ENCODE results near the gene SRD5A3. TPM values are rescaled to one million over a fixed set of nuclear protein-coding genes. Genes with fewer than 3 reads are reported as not detected.
A peak's percentile ranks its signal among the peaks of the same experiment; 100 is the strongest.

SRD5A3 gene
- total and polyA plus RNA-seq, 9 of the 15 experiments (the other 6 are each of a cell fraction or from before 2014, with no cell fraction given) = 2.5 to 37.0 (median 13.3) TPM

- POLR2A ChIA-PET = no interaction called here
- FAIRE-seq (peak; percentile 46), DNase-seq (ENCODE audit: extremely low read depth in 1 of 4, low spot score in 3 of 4) (no peak), ATAC-seq (no peak)
- no peak overlapping the region for H2AFZ ChIP-seq (ENCODE audit: low read depth, low read length)
- peaks cover 3% of the 10 kb centered on the region; the same call in 1 of the 3 replicates for H3K36me3 ChIP-seq (ENCODE audit: control insufficient read depth, insufficient read depth, low read length)
- no peak overlapping the region for H3K4me3 ChIP-seq
- no TSS peak for BruUV-seq (replicated peaks)
- H3K79me2 ChIP-seq (ENCODE audit: control insufficient read depth, insufficient read depth, low read length) = no peaks in the 10 kb centered on the region
- intact Hi-C loops (cut with micrococcal nuclease) = no loop called here
- no peaks in the 10 kb centered on the region for H3K9me1 ChIP-seq (ENCODE audit: control insufficient read depth, insufficient read depth, low read length)
- peaks cover 4 to 9% of the 10 kb centered on the region in 2 experiments; a peak in 3 of 5 replicates for H3K4me1 ChIP-seq (replicated peaks in 1 of 2; ENCODE audit: control insufficient read depth in 2 of 2, insufficient read depth in 2 of 2, low read length in 2 of 2)
- no peak overlapping the region for H3K4me2 ChIP-seq (ENCODE audit: insufficient read depth, low read length)
- no peaks in the 10 kb centered on the region for H3K9me3 ChIP-seq (replicated peaks; ENCODE audit: control insufficient read depth, insufficient read depth, low read depth, low read length)
- TF ChIP-seq SMAD3 (CRISPR knock-in tag; conservative IDR thresholded peaks at IDR 0.05) (no peak), RFX1 (IDR thresholded peaks at IDR 0.05) (no peak), PBX2 (CRISPR knock-in tag; IDR thresholded peaks at IDR 0.05; ENCODE audit: low read depth) (no peak), PBX2 (tag; conservative IDR thresholded peaks at IDR 0.05; ENCODE audit: low read depth) (no peak), MYC (IDR thresholded peaks at IDR 0.05; ENCODE audit: low read depth, low read length) (no peak), MYC (CRISPR knock-in tag; IDR thresholded peaks at IDR 0.05; ENCODE audit: borderline replicate concordance, low read depth) (no peak), GATA2 (CRISPR knock-in tag; IDR thresholded peaks at IDR 0.05) (no peak), ZC3H11A (IDR thresholded peaks at IDR 0.05; ENCODE audit: low read depth, low read length) (no peak), RHOXF2B (CRISPR knock-in tag; conservative IDR thresholded peaks at IDR 0.05) (no peak)
- WGBS (ENCODE audit: insufficient coverage, low coverage, missing lambda C conversion rate) = 88% methylated on average over 9 of the region's 9 CpGs
- CTCF ChIA-PET (ENCODE audit: low intra/inter-chr PET ratio) = no interaction called here
- no peaks in the 10 kb centered on the region for H4K20me1 ChIP-seq (replicated peaks; ENCODE audit: control insufficient read depth, insufficient read depth, low read length)
- in situ Hi-C loops (cut with MboI) = no loop called here
- H3K27me3 ChIP-seq (ENCODE audit: control insufficient read depth in 2 of 2, insufficient read depth in 2 of 2, low read length in 2 of 2) = no peaks in the 10 kb centered on the region
- no peak overlapping the region for H3K9ac ChIP-seq (ENCODE audit: insufficient read depth in 1 of 2, low read depth in 2 of 2, low read length in 2 of 2)
- H3K27ac ChIP-seq (ENCODE audit: extremely low read depth, low read depth, low read length) = no peak overlapping the region
Observed at GRCh38 chr4:55363691-55364351, 17.8 kb downstream of the SRD5A3 start.
